Breast epithelium (tissue), 3 donors: ENCODE measurements around the gene OR8A1.

Experiments
- POLR2A ChIP-seq: fragments of 450-650 bp; IDR thresholded peaks from one replicate; pipeline ENCODE4 v1.6.1; 2016; ENCODE audit warnings: antibody characterized with exemption, mild to moderate bottlenecking, moderate library complexity
- POLR2AphosphoS5 ChIP-seq, 3 donors: sonication (generic); formaldehyde crosslinking; IDR thresholded peaks; one replicate each; pipeline ENCODE4 v1.6.1; 2017; ENCODE audit warnings: antibody characterized with exemption in 3 of 3
- TF ChIP-seq, protein P1 (sequence below), 3 donors: fragments of 450-650 bp; IDR thresholded peaks; one replicate each; pipeline ENCODE4 v1.5.1; 2016 to 2017; ENCODE audit warnings: antibody characterized with exemption in 3 of 3, mild to moderate bottlenecking in 3 of 3, moderate library complexity in 3 of 3

GRCh38 chr11:124610295-124610694, 40.5 kb downstream of the OR8A1 start:
- TF ChIP-seq, protein P1, sequence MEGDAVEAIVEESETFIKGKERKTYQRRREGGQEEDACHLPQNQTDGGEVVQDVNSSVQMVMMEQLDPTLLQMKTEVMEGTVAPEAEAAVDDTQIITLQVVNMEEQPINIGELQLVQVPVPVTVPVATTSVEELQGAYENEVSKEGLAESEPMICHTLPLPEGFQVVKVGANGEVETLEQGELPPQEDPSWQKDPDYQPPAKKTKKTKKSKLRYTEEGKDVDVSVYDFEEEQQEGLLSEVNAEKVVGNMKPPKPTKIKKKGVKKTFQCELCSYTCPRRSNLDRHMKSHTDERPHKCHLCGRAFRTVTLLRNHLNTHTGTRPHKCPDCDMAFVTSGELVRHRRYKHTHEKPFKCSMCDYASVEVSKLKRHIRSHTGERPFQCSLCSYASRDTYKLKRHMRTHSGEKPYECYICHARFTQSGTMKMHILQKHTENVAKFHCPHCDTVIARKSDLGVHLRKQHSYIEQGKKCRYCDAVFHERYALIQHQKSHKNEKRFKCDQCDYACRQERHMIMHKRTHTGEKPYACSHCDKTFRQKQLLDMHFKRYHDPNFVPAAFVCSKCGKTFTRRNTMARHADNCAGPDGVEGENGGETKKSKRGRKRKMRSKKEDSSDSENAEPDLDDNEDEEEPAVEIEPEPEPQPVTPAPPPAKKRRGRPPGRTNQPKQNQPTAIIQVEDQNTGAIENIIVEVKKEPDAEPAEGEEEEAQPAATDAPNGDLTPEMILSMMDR (IDR thresholded peaks at IDR 0.05), result no peak
- TF ChIP-seq POLR2AphosphoS5 (IDR thresholded peaks at IDR 0.05), result no peak
- no peak for TF ChIP-seq POLR2A
